ENCODE results near the gene SHCBP1L. TPM values are rescaled to one million over a fixed set of nuclear protein-coding genes. Genes with fewer than 3 reads are reported as not detected.

Gene SHCBP1L
- total RNA-seq, 2 donors from 2014 or later, result not detected

GRCh38 chr1:182886985-182887384 is 66.0 kb downstream of the SHCBP1L start:
- Histone ChIP-seq H3K4me3 (ENCODE audit: low read length) (no peak overlapping the region), H3K27me3 (ENCODE audit: control insufficient read depth, insufficient read depth, low read length, poor library complexity, severe bottlenecking) (no peaks in the 10 kb centered on the region), H3K4me1 (ENCODE audit: control insufficient read depth, insufficient read depth, low read length) (no peaks in the 10 kb centered on the region), H3K27ac (ENCODE audit: low read depth, low read length) (no peak overlapping the region), H3K36me3 (ENCODE audit: control insufficient read depth, insufficient read depth, low read length) (peaks cover 71% of the 10 kb centered on the region), H3K9me3 (ENCODE audit: control insufficient read depth, low read length) (peaks cover 3% of the 10 kb centered on the region), H3K9ac (ENCODE audit: extremely low read depth, low read length, poor library complexity, severe bottlenecking) (no peak overlapping the region)
- no peak for TF ChIP-seq CTCF (conservative IDR thresholded peaks at IDR 0.05)
- H3K27ac Mint-ChIP-seq, result no peak overlapping the region
- H3K4me3 Mint-ChIP-seq, result no peak overlapping the region
- WGBS, 2 experiments (ENCODE audit: insufficient coverage in 1 of 2, insufficient read length in 1 of 2), result 97% methylated on average over 11 of the region's 11 CpGs; no CpG with 5 or more reads in 1 of the 2 experiments
- no peaks in the 10 kb centered on the region for H3K27me3 Mint-ChIP-seq (ENCODE audit: insufficient read depth)
- H3K4me1 Mint-ChIP-seq, result peaks cover 3% of the 10 kb centered on the region
- no peaks in the 10 kb centered on the region for H3K9me3 Mint-ChIP-seq
- DNase-seq, result no peak
- peaks cover 61% of the 10 kb centered on the region for H3K36me3 Mint-ChIP-seq (ENCODE audit: low read depth)

- H3K9me3 ChIP-seq (ENCODE audit: control insufficient read depth, low read length), result peaks cover 5% of the 10 kb centered on the region
- H3K27ac Mint-ChIP-seq, result no peak overlapping the region
- no peaks in the 10 kb centered on the region for H3K9me3 Mint-ChIP-seq
- DNase-seq, result no peak
- WGBS, 2 experiments (ENCODE audit: insufficient coverage in 1 of 2, insufficient read length in 1 of 2), result 94 to 100% methylated on average over 3 of the region's 3 CpGs
- H3K36me3 ChIP-seq (ENCODE audit: control insufficient read depth, insufficient read depth, low read length), result peaks cover 85% of the 10 kb centered on the region
- H3K36me3 Mint-ChIP-seq (ENCODE audit: low read depth), result peaks cover 75% of the 10 kb centered on the region
- no peak overlapping the region for H3K27ac ChIP-seq (ENCODE audit: low read depth, low read length)
- H3K4me1 Mint-ChIP-seq, result no peaks in the 10 kb centered on the region
- H3K4me3 ChIP-seq (ENCODE audit: low read length), result no peak overlapping the region
- no peaks in the 10 kb centered on the region for H3K4me1 ChIP-seq (ENCODE audit: control insufficient read depth, insufficient read depth, low read length)
- no peaks in the 10 kb centered on the region for H3K27me3 Mint-ChIP-seq (ENCODE audit: insufficient read depth)
- H3K4me3 Mint-ChIP-seq, result no peak overlapping the region
- H3K9ac ChIP-seq (ENCODE audit: extremely low read depth, low read length, poor library complexity, severe bottlenecking), result no peak overlapping the region
- no peaks in the 10 kb centered on the region for H3K27me3 ChIP-seq (ENCODE audit: control insufficient read depth, insufficient read depth, low read length, poor library complexity, severe bottlenecking)
- no peak for TF ChIP-seq CTCF (conservative IDR thresholded peaks at IDR 0.05)
Measured at GRCh38 chr1:182885591-182885990, 67.4 kb downstream of the SHCBP1L start.

GRCh38 chr1:182884872-182885271 is 68.1 kb downstream of the SHCBP1L start:
- Histone ChIP-seq H3K27me3 (ENCODE audit: control insufficient read depth, insufficient read depth, low read length, poor library complexity, severe bottlenecking) (no peaks in the 10 kb centered on the region), H3K4me3 (ENCODE audit: low read length) (no peak overlapping the region), H3K36me3 (ENCODE audit: control insufficient read depth, insufficient read depth, low read length) (peaks cover 92% of the 10 kb centered on the region), H3K9me3 (ENCODE audit: control insufficient read depth, low read length) (peaks cover 11% of the 10 kb centered on the region), H3K27ac (ENCODE audit: low read depth, low read length) (no peak overlapping the region), H3K9ac (ENCODE audit: extremely low read depth, low read length, poor library complexity, severe bottlenecking) (no peak overlapping the region), H3K4me1 (ENCODE audit: control insufficient read depth, insufficient read depth, low read length) (no peaks in the 10 kb centered on the region)
- Mint-ChIP-seq H3K4me1 (no peaks in the 10 kb centered on the region), H3K27ac (no peak overlapping the region), H3K36me3 (ENCODE audit: low read depth) (peaks cover 82% of the 10 kb centered on the region), H3K9me3 (no peaks in the 10 kb centered on the region), H3K4me3 (no peak overlapping the region), H3K27me3 (ENCODE audit: insufficient read depth) (no peaks in the 10 kb centered on the region)
- TF ChIP-seq CTCF (conservative IDR thresholded peaks at IDR 0.05), result no peak
- no peak for DNase-seq
